HG02763 (cell line): ENCODE measurements around the gene CRABP1.

Source experiments
- ATAC-seq: cut with Tn5 transposase; IDR thresholded peaks from one replicate; pipeline ENCODE4 v1.9.1; 2021; ENCODE audit warnings: mild to moderate bottlenecking, moderate library complexity; ENCODE audit not compliant: unreplicated experiment

The CRABP1 gene

GRCh38 chr15:78343276-78344060, 3.3 kb downstream of the CRABP1 start:
- no peak for ATAC-seq

GRCh38 chr15:78345396-78346125, 5.4 kb downstream of the CRABP1 start:
- no peak for ATAC-seq

GRCh38 chr15:78347586-78348543, 7.7 kb downstream of the CRABP1 start:
- no peak for ATAC-seq

- ATAC-seq, result no peak
Observed at GRCh38 chr15:78350058-78350457, 9.9 kb downstream of the CRABP1 start.

GRCh38 chr15:78351539-78351938, 11.4 kb downstream of the CRABP1 start:
- no peak for ATAC-seq

GRCh38 chr15:78353093-78353492, 12.9 kb downstream of the CRABP1 start:
- no peak for ATAC-seq

GRCh38 chr15:78355177-78355576, 15.0 kb downstream of the CRABP1 start:
- no peak for ATAC-seq

- ATAC-seq, result no peak
Observed at GRCh38 chr15:78358102-78358870, 18.1 kb downstream of the CRABP1 start.

- no peak for ATAC-seq
Observed at GRCh38 chr15:78359041-78359808, 19.1 kb downstream of the CRABP1 start.

GRCh38 chr15:78360367-78360801, 20.2 kb downstream of the CRABP1 start:
- no peak for ATAC-seq

GRCh38 chr15:78360958-78361718, 21.0 kb downstream of the CRABP1 start:
- no peak for ATAC-seq

- ATAC-seq, result no peak
Observed at GRCh38 chr15:78361771-78362506, 21.8 kb downstream of the CRABP1 start.

- no peak for ATAC-seq
Observed at GRCh38 chr15:78362716-78363380, 22.7 kb downstream of the CRABP1 start.

- ATAC-seq, result no peak
Observed at GRCh38 chr15:78363381-78363734, 23.2 kb downstream of the CRABP1 start.

- no peak for ATAC-seq
Observed at GRCh38 chr15:78364233-78364632, 24.1 kb downstream of the CRABP1 start.

GRCh38 chr15:78365917-78366316, 25.8 kb downstream of the CRABP1 start:
- no peak for ATAC-seq

- ATAC-seq, result no peak
Observed at GRCh38 chr15:78366342-78366741, 26.2 kb downstream of the CRABP1 start.

- ATAC-seq, result no peak
Observed at GRCh38 chr15:78368651-78369050, 28.5 kb downstream of the CRABP1 start.
